Endothelial cell of umbilical vein (primary cell): ENCODE results near the gene PARP12. TPM values are rescaled to one million over a fixed set of nuclear protein-coding genes. Genes with fewer than 3 reads are reported as not detected.

ENCODE experiments used
- BruUV-seq: library from RNA; stranded (reverse); fragments of 400-500 nt; replicated peaks from 2 replicates; lab custom pipeline; 2021; lab: Mats Ljungman, UMichigan
- CTCF ChIA-PET: fragments of 300-600, 350-600 bp; sonication (Branson Sonifier 250); formaldehyde crosslinking; loops from one replicate; lab custom pipeline; 2021; ENCODE audit warnings: antibody characterized with exemption, inconsistent platforms; lab: Charles Lee
- POLR2A ChIA-PET: fragments of 300-600, 350-600 bp; sonication (Branson Sonifier 250); formaldehyde crosslinking; loops from one replicate; lab custom pipeline; 2021; ENCODE audit warnings: antibody characterized with exemption, inconsistent platforms; lab: Charles Lee
- DNase-seq: peaks from one replicate; pipeline ENCODE4 v3.0.0-alpha.2; 2011; ENCODE audit warnings: low read depth, low spot score
- FAIRE-seq: peaks from 2 replicates; lab custom pipeline; 2011; peaks lifted over from hg19 to GRCh38; lab: Jason Lieb, UNC
- H2AFZ ChIP-seq: 2 replicates; pipeline ENCODE4 v1.6.0; 2012; ENCODE audit warnings: low read depth, low read length, control low read depth, inconsistent platforms
- H3K27ac ChIP-seq: 2 replicates; pipeline ENCODE4 v1.5.1; 2011; ENCODE audit warnings: low read depth, mild to moderate bottlenecking, control low read depth, low read length, moderate library complexity; ENCODE audit not compliant: insufficient read depth
- H3K27me3 ChIP-seq, 2 experiments: 2 replicates each; pipeline versions ENCODE4 v1.6.0 to v1.6.1; 2011; ENCODE audit warnings: low read length in 2 of 2, mixed read lengths in 1 of 2; ENCODE audit not compliant: control insufficient read depth in 2 of 2, insufficient read depth in 2 of 2
- H3K36me3 ChIP-seq, 2 experiments: 2 replicates in 1 of 2; 3 replicates in 1 of 2; pipeline ENCODE4 v1.5.1; 2011; ENCODE audit warnings: low read length in 2 of 2, mild to moderate bottlenecking in 1 of 2, moderate library complexity in 1 of 2; ENCODE audit not compliant: control insufficient read depth in 2 of 2, insufficient read depth in 2 of 2; ENCODE audit errors: extremely low read depth in 1 of 2
- H3K4me1 ChIP-seq: 3 replicates; pipeline ENCODE4 v1.5.1; 2011; ENCODE audit warnings: mild to moderate bottlenecking, low read length; ENCODE audit not compliant: control insufficient read depth, insufficient read depth; ENCODE audit errors: extremely low read depth
- H3K4me2 ChIP-seq: 2 replicates; pipeline ENCODE4 v1.6.1; 2011; ENCODE audit warnings: low read length, control low read depth, mixed read lengths; ENCODE audit not compliant: insufficient read depth
- H3K4me3 ChIP-seq, 3 experiments: fragments of 200-600 bp in 1 of 3; sonication (generic), shearing (Covaris generic) in 1 of 3; replicated peaks in 1 of 3; 2 replicates each; pipeline ENCODE4 v1.5.1; 2011 to 2016; ENCODE audit warnings: control low read depth in 3 of 3, low read length in 3 of 3, mild to moderate bottlenecking in 2 of 3, inconsistent platforms in 1 of 3, low read depth in 1 of 3, moderate library complexity in 1 of 3; ENCODE audit not compliant: insufficient read depth in 1 of 3
- H3K79me2 ChIP-seq: 2 replicates; pipeline ENCODE4 v1.6.0; 2012; ENCODE audit warnings: low read length, inconsistent platforms; ENCODE audit not compliant: control insufficient read depth, insufficient read depth
- H3K9ac ChIP-seq: replicated peaks from 2 replicates; pipeline ENCODE3; 2011; ENCODE audit warnings: low read length, control low read depth; ENCODE audit not compliant: insufficient read depth; ENCODE audit errors: extremely low read depth
- H3K9me1 ChIP-seq: replicated peaks from 3 replicates; pipeline ENCODE4 v1.6.0; 2011; ENCODE audit warnings: mild to moderate bottlenecking, low read length; ENCODE audit not compliant: control insufficient read depth, insufficient read depth; ENCODE audit errors: extremely low read depth
- H3K9me3 ChIP-seq: replicated peaks from 2 replicates; pipeline ENCODE4 v1.5.1; 2012; ENCODE audit warnings: low read length, inconsistent platforms; ENCODE audit not compliant: control insufficient read depth, insufficient read depth
- H4K20me1 ChIP-seq: replicated peaks from 2 replicates; pipeline ENCODE3; 2011; ENCODE audit warnings: mild to moderate bottlenecking, low read length; ENCODE audit not compliant: control insufficient read depth, insufficient read depth; ENCODE audit errors: extremely low read depth
- CTCF ChIP-seq, 2 donors: IDR thresholded peaks; 1 replicate in 1 of 2; 2 replicates in 1 of 2; pipeline ENCODE4 v1.5.1; 2011; ENCODE audit warnings: low read length in 2 of 2, mild to moderate bottlenecking in 2 of 2, moderate library complexity in 2 of 2, control low read depth in 1 of 2, inconsistent platforms in 1 of 2, low read depth in 1 of 2; ENCODE audit not compliant: insufficient read depth in 1 of 2; ENCODE audit errors: extremely low read depth in 1 of 2
- EZH2 ChIP-seq: IDR thresholded peaks from 2 replicates; pipeline ENCODE4 v1.6.1; 2012; ENCODE audit warnings: borderline replicate concordance, low read depth, mild to moderate bottlenecking, moderate library complexity, low read length, inconsistent platforms; ENCODE audit not compliant: severe bottlenecking
- FOS ChIP-seq: IDR thresholded peaks from 2 replicates; pipeline ENCODE4 v1.6.1; 2011; ENCODE audit warnings: mild to moderate bottlenecking, low read length, moderate library complexity, borderline replicate concordance; ENCODE audit not compliant: insufficient read depth
- GATA2 ChIP-seq: IDR thresholded peaks from 2 replicates; pipeline ENCODE4 v1.7.0; 2011; ENCODE audit warnings: low read depth, mild to moderate bottlenecking, moderate library complexity, mixed read lengths, low read length; ENCODE audit not compliant: insufficient read length, insufficient read depth
- JUN ChIP-seq: IDR thresholded peaks from 2 replicates; pipeline ENCODE4 v1.6.1; 2011; ENCODE audit warnings: borderline replicate concordance, low read depth; ENCODE audit not compliant: insufficient read length, insufficient read depth
- MAX ChIP-seq: IDR thresholded peaks from 2 replicates; pipeline ENCODE4 v1.6.1; 2011; ENCODE audit not compliant: insufficient read depth, insufficient read length
- MYC ChIP-seq: IDR thresholded peaks from one replicate; pipeline ENCODE4 v1.6.1; 2011; ENCODE audit warnings: mild to moderate bottlenecking, low read depth, low read length
- POLR2A ChIP-seq: IDR thresholded peaks from 2 replicates; pipeline ENCODE4 v1.6.1; 2012; ENCODE audit warnings: low read depth, mild to moderate bottlenecking, control low read depth, low read length
- POLR2AphosphoS5 ChIP-seq: IDR thresholded peaks from 2 replicates; pipeline ENCODE4 v1.6.1; 2012; ENCODE audit warnings: low read depth, mild to moderate bottlenecking, control low read depth, low read length, moderate library complexity; ENCODE audit not compliant: insufficient read depth
- dilution Hi-C: fragments of 300-500 bp; cut with MboI; formaldehyde crosslinking; loops from one replicate; pipeline ENCODE4 v1.15.0; 2019; ENCODE audit warnings: low sequenced_read_pairs; ENCODE audit not compliant: extremely low pct_ligation_motif_present
- intact Hi-C: fragments of 100-400 bp; cut with micrococcal nuclease; formaldehyde crosslinking; loops from one replicate; pipeline ENCODE4 v1.10.0; 2022
- polyA plus RNA-seq, 4 experiments: library from polyadenylated mRNA; depleted of rRNA in 3 of 4; stranded (reverse) in 3 of 4; unstranded in 1 of 4; fragments of >200 nt; gene quantifications; 2 replicates each; pipeline versions ENCODE4 v1.2.1 to v1.2.3, GENCODE V29; 2011 to 2012; ENCODE audit warnings: missing spikeins in 1 of 4
- total RNA-seq: library from RNA; stranded (reverse); gene quantifications from 2 replicates; pipeline ENCODE4 v1.2.3, GENCODE V29; 2021

Gene PARP12
- total and polyA plus RNA-seq, 2 donors (not counting 3 experiments of a cell fraction or from before 2014, with no cell fraction given) = 65.4 to 83.2 TPM

GRCh38 chr7:140005341-140005740, 57.4 kb downstream of the PARP12 start:
- Histone ChIP-seq H3K36me3 (no peaks in the 10 kb centered on the region), H3K9me1 (no peaks in the 10 kb centered on the region), H3K27ac (no peak overlapping the region), H3K27me3 (no peaks in the 10 kb centered on the region), H3K4me2 (no peak overlapping the region), H3K9me3 (no peaks in the 10 kb centered on the region), H3K79me2 (no peaks in the 10 kb centered on the region), H4K20me1 (no peaks in the 10 kb centered on the region), H3K4me1 (no peaks in the 10 kb centered on the region), H2AFZ (no peak overlapping the region), H3K9ac (no peak overlapping the region), H3K4me3 (no peak overlapping the region)
- FAIRE-seq (peak; percentile 8), DNase-seq (no peak)
- intact Hi-C loops = loop anchor here (2.0 kb wide), 1 partner anchor 55 kb away; no protein-coding TSS in a partner anchor
- ChIA-PET CTCF (interaction anchor here (0.5 to 12.2 kb wide), 16 partner anchors 11 to 571 kb away, joined by 3 to 233 read pairs (median 4); no protein-coding TSS in a partner anchor), POLR2A (no interaction called here)
- no TSS peak for BruUV-seq
- TF ChIP-seq GATA2 (no peak), POLR2A (no peak), EZH2 (no peak), JUN (no peak), FOS (no peak), MYC (no peak), CTCF (IDR thresholded peaks at IDR 0.05; ENCODE audit: extremely low read depth in 1 of 2, insufficient read depth in 1 of 2, low read depth in 1 of 2, low read length in 2 of 2) (no peak), POLR2AphosphoS5 (no peak), MAX (no peak)
- dilution Hi-C loops = loop anchor here (25.0 kb wide), 1 partner anchor 393 kb away; no protein-coding TSS in a partner anchor
